HG03521 (cell line): ENCODE data around the gene CRTAP.
"Not testable (repeated sequence)": the region's sequence is repeated elsewhere in the genome, so short reads cannot be mapped to it uniquely, and the experiment has no call there.

Experiments used
- ATAC-seq: cut with Tn5 transposase; IDR thresholded peaks from one replicate; pipeline ENCODE4 v1.9.1; 2021; ENCODE audit warnings: mild to moderate bottlenecking, moderate library complexity; ENCODE audit not compliant: unreplicated experiment

CRTAP gene

GRCh38 chr3:33113772-33114621 lies at the start of gene CRTAP:
Gene CRTAP (plus strand): TSS chr3:33114014. CDS start chr3:33114078, 64 bp downstream.
- ATAC-seq: peak; percentile 80

GRCh38 chr3:33064929-33065328 lies 48.9 kb upstream of the CRTAP start:
- ATAC-seq: no peak

- ATAC-seq: no peak
Observed at GRCh38 chr3:33067484-33067883, 46.3 kb upstream of the CRTAP start.

- not testable (repeated sequence) for ATAC-seq
Observed at GRCh38 chr3:33069862-33070261, 44.0 kb upstream of the CRTAP start.

- ATAC-seq: no peak
Observed at GRCh38 chr3:33071181-33071580, 42.6 kb upstream of the CRTAP start.

- no peak for ATAC-seq
Observed at GRCh38 chr3:33071946-33072345, 41.9 kb upstream of the CRTAP start.

- no peak for ATAC-seq
Observed at GRCh38 chr3:33074217-33075067, 39.4 kb upstream of the CRTAP start.

GRCh38 chr3:33075995-33076394 lies 37.8 kb upstream of the CRTAP start:
- ATAC-seq: no peak

- no peak for ATAC-seq
Observed at GRCh38 chr3:33076952-33077351, 36.9 kb upstream of the CRTAP start.

GRCh38 chr3:33077976-33078375 lies 35.8 kb upstream of the CRTAP start:
- no peak for ATAC-seq

- ATAC-seq: not testable (repeated sequence)
Observed at GRCh38 chr3:33079813-33080212, 34.0 kb upstream of the CRTAP start.

- no peak for ATAC-seq
Observed at GRCh38 chr3:33081812-33082211, 32.0 kb upstream of the CRTAP start.

GRCh38 chr3:33083958-33084357 lies 29.9 kb upstream of the CRTAP start:
- no peak for ATAC-seq

GRCh38 chr3:33088691-33089090 lies 25.1 kb upstream of the CRTAP start:
- ATAC-seq: no peak

- ATAC-seq: peak; percentile 92
Observed at GRCh38 chr3:33089515-33089914, 24.3 kb upstream of the CRTAP start.

GRCh38 chr3:33091746-33092145 lies 22.1 kb upstream of the CRTAP start:
- ATAC-seq: no peak

GRCh38 chr3:33092496-33093254 lies 21.1 kb upstream of the CRTAP start:
- ATAC-seq: no peak

- ATAC-seq: no peak
Observed at GRCh38 chr3:33093847-33094246, 20.0 kb upstream of the CRTAP start.

- no peak for ATAC-seq
Observed at GRCh38 chr3:33095436-33095835, 18.4 kb upstream of the CRTAP start.

- peak; percentile 40 for ATAC-seq
Observed at GRCh38 chr3:33096093-33096868, 17.5 kb upstream of the CRTAP start.
